K562 (cell line): ENCODE results near the gene HLA-F. TPM values are rescaled to one million over a fixed set of nuclear protein-coding genes. Genes with fewer than 3 reads are reported as not detected.

Experiments used
- ARID2 ChIP-seq: fragments of 450-650 bp; IDR thresholded peaks from 2 replicates; pipeline ENCODE4 v1.6.1; 2017; ENCODE audit warnings: antibody characterized with exemption, mild to moderate bottlenecking
- ARNT ChIP-seq, 2 experiments: fragments of 450-650 bp; IDR thresholded peaks; 2 replicates each; pipeline ENCODE4 v1.6.1; 2016; ENCODE audit warnings: mild to moderate bottlenecking in 1 of 2
- GABPA ChIP-seq: fragments of 200-800 bp; sonication (Bioruptor generic); conservative IDR thresholded peaks from 2 replicates; pipeline ENCODE4 v1.6.1; 2016; ENCODE audit warnings: low read depth, missing genetic modification characterization, missing compliant biosample characterization
- L3MBTL2 ChIP-seq: fragments of 450-650 bp; IDR thresholded peaks from 2 replicates; pipeline ENCODE4 v1.6.1; 2016; ENCODE audit warnings: mild to moderate bottlenecking, moderate library complexity
- SMAD3 ChIP-seq: fragments of 450-650 bp; formaldehyde crosslinking; conservative IDR thresholded peaks from 2 replicates; pipeline ENCODE4 v1.4.0; 2020; ENCODE audit warnings: mild to moderate bottlenecking
- SMC3 ChIP-seq: conservative IDR thresholded peaks from 2 replicates; pipeline ENCODE4 v1.6.1; 2011; ENCODE audit warnings: low read depth, low read length, improper control_type of control experiment; ENCODE audit not compliant: insufficient read depth
- STAT5B ChIP-seq: fragments of 250-450 bp; sonication (Bioruptor Pico); IDR thresholded peaks from 2 replicates; pipeline ENCODE4 v1.8.0; 2021; ENCODE audit warnings: mild to moderate bottlenecking, inconsistent platforms
- polyA plus RNA-seq, 8 experiments: library from polyadenylated mRNA; depleted of rRNA in 4 of 8; stranded (reverse) in 5 of 8; unstranded in 3 of 8; fragments of >200 nt; fragmentation: Nextera tagmentation in 2 of 8; fragmentation: Illumina TruSeq in 1 of 8; extraction: Ambion mirVana in 2 of 8; extraction: Trizol in 1 of 8; gene quantifications; 2 replicates each; pipeline versions ENCODE4 v1.2.1 to v1.2.3, GENCODE V29; 2011 to 2014; ENCODE audit warnings: inconsistent platforms in 1 of 8, missing spikeins in 1 of 8
- total RNA-seq, 7 experiments: library from RNA; depleted of rRNA in 6 of 7; stranded (reverse); fragments of >200 nt in 6 of 7; fragmentation: Illumina TruSeq in 2 of 7; extraction: Trizol in 2 of 7; gene quantifications; 2 replicates each; pipeline versions ENCODE4 v1.2.1 to v1.2.3, GENCODE V29; 2011 to 2021; ENCODE audit warnings: low replicate concordance in 1 of 7
- TF ChIP-seq, protein P1 (sequence below), 2 experiments: fragments of 450-650 bp; formaldehyde crosslinking in 1 of 2; IDR thresholded peaks; 2 replicates each; pipeline versions ENCODE4 v1.4.0 to v1.6.1; 2014 to 2020; ENCODE audit warnings: mild to moderate bottlenecking in 2 of 2, borderline replicate concordance in 1 of 2, low read depth in 1 of 2
- TF ChIP-seq, protein P2 (sequence below): fragments of 450-650 bp; IDR thresholded peaks from 2 replicates; pipeline ENCODE4 v1.6.1; 2017; ENCODE audit warnings: antibody characterized with exemption, mild to moderate bottlenecking
- TF ChIP-seq, protein P3 (sequence below): fragments of 250-450 bp; sonication (Bioruptor Pico); IDR thresholded peaks from 2 replicates; pipeline ENCODE4 v1.9.0; 2021; ENCODE audit warnings: mild to moderate bottlenecking, inconsistent platforms

HLA-F gene
- total and polyA plus RNA-seq, 9 of the 15 experiments (the other 6 are each of a cell fraction or from before 2014, with no cell fraction given): 0.40 to 0.76 (median 0.46) TPM; not detected in 6

DNA sequence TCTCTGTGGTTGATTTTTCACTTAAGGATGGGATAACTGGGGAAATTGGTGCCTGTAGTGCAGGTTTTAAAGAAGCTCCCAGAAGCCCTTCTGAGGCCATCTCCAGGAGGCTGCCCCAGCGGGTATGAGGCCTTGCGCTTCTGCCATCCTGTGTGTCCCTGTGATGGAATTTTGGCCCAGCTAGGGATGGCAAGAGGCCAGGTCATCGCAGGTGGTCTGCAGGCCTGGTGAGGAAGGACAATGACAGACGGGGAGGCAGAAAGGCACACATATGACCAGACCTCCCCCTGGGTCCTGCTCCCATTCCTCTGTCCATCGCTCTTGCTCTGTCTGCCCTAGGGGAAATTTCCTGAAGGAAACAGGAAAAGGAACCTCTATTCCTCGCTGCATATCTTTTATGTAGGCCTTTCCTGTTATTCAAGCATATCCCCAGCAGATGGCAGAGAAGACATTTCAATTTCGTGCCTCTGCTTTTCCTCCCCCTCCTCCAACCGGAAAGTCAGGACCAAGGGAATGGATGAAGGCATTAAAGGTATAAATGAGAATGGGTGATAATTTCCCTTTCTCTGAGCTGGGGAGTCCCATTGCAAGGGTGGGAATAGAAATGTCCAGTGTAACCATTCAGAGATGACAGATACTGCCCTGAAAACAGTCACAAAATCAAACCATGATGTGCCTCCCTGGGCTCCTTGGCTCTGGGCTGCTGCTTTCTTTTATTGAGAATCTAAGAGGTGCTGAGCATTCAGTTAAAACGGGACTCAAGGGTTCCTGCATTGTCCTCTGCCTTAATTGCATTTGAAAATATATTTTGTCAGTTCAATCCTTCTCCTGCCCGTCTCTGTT is 17.6 kb upstream of the HLA-F start (continued):
- TF ChIP-seq, protein P1, sequence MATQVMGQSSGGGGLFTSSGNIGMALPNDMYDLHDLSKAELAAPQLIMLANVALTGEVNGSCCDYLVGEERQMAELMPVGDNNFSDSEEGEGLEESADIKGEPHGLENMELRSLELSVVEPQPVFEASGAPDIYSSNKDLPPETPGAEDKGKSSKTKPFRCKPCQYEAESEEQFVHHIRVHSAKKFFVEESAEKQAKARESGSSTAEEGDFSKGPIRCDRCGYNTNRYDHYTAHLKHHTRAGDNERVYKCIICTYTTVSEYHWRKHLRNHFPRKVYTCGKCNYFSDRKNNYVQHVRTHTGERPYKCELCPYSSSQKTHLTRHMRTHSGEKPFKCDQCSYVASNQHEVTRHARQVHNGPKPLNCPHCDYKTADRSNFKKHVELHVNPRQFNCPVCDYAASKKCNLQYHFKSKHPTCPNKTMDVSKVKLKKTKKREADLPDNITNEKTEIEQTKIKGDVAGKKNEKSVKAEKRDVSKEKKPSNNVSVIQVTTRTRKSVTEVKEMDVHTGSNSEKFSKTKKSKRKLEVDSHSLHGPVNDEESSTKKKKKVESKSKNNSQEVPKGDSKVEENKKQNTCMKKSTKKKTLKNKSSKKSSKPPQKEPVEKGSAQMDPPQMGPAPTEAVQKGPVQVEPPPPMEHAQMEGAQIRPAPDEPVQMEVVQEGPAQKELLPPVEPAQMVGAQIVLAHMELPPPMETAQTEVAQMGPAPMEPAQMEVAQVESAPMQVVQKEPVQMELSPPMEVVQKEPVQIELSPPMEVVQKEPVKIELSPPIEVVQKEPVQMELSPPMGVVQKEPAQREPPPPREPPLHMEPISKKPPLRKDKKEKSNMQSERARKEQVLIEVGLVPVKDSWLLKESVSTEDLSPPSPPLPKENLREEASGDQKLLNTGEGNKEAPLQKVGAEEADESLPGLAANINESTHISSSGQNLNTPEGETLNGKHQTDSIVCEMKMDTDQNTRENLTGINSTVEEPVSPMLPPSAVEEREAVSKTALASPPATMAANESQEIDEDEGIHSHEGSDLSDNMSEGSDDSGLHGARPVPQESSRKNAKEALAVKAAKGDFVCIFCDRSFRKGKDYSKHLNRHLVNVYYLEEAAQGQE (IDR thresholded peaks at IDR 0.05; ENCODE audit: borderline replicate concordance): peak; percentile 78; the same call in 1 of the 2 replicates
- TF ChIP-seq, protein P1 (CRISPR knock-in tag; IDR thresholded peaks at IDR 0.05; ENCODE audit: low read depth): no peak
- TF ChIP-seq ARNT (IDR thresholded peaks at IDR 0.05) (no peak), SMC3 (peak; percentile 72), STAT5B (CRISPR knock-in tag) (no peak), L3MBTL2 (no peak), GABPA (tag) (no peak), ARID2 (peak; percentile 64; the same call in 1 of the 2 replicates), SMAD3 (CRISPR knock-in tag) (no peak)
- TF ChIP-seq, protein P2, sequence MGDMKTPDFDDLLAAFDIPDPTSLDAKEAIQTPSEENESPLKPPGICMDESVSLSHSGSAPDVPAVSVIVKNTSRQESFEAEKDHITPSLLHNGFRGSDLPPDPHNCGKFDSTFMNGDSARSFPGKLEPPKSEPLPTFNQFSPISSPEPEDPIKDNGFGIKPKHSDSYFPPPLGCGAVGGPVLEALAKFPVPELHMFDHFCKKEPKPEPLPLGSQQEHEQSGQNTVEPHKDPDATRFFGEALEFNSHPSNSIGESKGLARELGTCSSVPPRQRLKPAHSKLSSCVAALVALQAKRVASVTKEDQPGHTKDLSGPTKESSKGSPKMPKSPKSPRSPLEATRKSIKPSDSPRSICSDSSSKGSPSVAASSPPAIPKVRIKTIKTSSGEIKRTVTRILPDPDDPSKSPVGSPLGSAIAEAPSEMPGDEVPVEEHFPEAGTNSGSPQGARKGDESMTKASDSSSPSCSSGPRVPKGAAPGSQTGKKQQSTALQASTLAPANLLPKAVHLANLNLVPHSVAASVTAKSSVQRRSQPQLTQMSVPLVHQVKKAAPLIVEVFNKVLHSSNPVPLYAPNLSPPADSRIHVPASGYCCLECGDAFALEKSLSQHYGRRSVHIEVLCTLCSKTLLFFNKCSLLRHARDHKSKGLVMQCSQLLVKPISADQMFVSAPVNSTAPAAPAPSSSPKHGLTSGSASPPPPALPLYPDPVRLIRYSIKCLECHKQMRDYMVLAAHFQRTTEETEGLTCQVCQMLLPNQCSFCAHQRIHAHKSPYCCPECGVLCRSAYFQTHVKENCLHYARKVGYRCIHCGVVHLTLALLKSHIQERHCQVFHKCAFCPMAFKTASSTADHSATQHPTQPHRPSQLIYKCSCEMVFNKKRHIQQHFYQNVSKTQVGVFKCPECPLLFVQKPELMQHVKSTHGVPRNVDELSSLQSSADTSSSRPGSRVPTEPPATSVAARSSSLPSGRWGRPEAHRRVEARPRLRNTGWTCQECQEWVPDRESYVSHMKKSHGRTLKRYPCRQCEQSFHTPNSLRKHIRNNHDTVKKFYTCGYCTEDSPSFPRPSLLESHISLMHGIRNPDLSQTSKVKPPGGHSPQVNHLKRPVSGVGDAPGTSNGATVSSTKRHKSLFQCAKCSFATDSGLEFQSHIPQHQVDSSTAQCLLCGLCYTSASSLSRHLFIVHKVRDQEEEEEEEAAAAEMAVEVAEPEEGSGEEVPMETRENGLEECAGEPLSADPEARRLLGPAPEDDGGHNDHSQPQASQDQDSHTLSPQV: no peak
- TF ChIP-seq, protein P3, sequence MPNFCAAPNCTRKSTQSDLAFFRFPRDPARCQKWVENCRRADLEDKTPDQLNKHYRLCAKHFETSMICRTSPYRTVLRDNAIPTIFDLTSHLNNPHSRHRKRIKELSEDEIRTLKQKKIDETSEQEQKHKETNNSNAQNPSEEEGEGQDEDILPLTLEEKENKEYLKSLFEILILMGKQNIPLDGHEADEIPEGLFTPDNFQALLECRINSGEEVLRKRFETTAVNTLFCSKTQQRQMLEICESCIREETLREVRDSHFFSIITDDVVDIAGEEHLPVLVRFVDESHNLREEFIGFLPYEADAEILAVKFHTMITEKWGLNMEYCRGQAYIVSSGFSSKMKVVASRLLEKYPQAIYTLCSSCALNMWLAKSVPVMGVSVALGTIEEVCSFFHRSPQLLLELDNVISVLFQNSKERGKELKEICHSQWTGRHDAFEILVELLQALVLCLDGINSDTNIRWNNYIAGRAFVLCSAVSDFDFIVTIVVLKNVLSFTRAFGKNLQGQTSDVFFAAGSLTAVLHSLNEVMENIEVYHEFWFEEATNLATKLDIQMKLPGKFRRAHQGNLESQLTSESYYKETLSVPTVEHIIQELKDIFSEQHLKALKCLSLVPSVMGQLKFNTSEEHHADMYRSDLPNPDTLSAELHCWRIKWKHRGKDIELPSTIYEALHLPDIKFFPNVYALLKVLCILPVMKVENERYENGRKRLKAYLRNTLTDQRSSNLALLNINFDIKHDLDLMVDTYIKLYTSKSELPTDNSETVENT (CRISPR knock-in tag): no peak
- TF ChIP-seq, all 486 proteins: peak for 11
